ENCODE results near the gene RUSC1.
"Not testable (repeated sequence)": the region's sequence is repeated elsewhere in the genome, so short reads cannot be mapped to it uniquely, and the experiment has no call there.

Gene RUSC1, protein sequence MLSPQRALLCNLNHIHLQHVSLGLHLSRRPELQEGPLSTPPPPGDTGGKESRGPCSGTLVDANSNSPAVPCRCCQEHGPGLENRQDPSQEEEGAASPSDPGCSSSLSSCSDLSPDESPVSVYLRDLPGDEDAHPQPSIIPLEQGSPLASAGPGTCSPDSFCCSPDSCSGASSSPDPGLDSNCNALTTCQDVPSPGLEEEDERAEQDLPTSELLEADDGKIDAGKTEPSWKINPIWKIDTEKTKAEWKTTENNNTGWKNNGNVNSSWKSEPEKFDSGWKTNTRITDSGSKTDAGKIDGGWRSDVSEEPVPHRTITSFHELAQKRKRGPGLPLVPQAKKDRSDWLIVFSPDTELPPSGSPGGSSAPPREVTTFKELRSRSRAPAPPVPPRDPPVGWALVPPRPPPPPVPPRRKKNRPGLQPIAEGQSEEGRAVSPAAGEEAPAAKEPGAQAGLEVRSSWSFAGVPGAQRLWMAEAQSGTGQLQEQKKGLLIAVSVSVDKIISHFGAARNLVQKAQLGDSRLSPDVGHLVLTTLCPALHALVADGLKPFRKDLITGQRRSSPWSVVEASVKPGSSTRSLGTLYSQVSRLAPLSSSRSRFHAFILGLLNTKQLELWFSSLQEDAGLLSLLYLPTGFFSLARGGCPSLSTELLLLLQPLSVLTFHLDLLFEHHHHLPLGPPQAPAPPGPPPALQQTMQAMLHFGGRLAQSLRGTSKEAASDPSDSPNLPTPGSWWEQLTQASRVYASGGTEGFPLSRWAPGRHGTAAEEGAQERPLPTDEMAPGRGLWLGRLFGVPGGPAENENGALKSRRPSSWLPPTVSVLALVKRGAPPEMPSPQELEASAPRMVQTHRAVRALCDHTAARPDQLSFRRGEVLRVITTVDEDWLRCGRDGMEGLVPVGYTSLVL

DNA sequence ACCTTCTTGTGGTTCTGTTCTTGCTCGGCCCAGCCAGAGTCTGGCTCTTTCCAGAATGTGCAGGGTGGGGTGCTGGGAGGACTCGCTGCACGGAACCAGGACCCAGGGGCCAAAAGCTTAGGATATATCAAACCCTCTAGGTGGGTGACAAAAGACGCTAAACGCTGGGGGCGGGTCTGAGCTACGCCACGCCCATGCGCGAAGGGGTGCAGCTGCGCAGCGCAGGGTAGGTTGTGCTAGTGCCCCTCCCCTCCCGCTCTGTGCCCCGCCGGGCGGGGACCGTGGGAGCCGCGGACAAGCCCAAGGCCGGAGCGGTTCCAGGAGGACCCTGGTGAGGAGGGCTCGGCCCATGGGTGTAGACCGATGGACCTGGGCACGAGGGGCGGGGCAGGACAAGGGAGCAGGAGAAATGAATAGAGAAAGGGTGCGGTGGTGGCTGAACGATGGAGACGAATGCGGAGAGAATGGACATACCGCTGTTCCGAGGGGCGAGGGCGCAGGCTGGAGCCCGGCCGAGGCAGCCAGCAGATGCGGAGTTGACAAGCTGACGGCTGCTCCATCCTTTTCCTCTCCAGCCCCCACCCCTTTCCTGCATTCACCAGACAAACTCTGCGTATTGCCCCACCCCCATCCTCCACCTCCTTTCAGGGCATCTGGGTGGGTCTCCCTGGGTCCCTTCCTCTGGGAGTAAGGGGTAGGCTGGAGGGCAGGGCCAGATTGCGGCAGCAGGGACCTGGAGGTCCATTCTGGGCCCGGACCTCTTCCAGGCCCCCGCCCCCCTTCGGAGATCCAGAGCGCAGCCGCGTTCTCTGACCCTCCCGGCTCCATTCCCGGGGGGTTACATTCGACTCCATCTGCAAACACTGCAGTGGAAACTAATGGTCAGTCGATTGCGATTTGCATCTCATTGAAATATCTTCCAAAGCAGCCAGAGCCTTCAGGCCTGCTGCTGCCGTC lies at the start of gene RUSC1:
RUSC1 (plus strand) TSS at position 234 of the 957 bp plus-strand sequence. CDS start 880 bp downstream, outside the sequence.
- DNase-seq = peak; percentile 89

DNA sequence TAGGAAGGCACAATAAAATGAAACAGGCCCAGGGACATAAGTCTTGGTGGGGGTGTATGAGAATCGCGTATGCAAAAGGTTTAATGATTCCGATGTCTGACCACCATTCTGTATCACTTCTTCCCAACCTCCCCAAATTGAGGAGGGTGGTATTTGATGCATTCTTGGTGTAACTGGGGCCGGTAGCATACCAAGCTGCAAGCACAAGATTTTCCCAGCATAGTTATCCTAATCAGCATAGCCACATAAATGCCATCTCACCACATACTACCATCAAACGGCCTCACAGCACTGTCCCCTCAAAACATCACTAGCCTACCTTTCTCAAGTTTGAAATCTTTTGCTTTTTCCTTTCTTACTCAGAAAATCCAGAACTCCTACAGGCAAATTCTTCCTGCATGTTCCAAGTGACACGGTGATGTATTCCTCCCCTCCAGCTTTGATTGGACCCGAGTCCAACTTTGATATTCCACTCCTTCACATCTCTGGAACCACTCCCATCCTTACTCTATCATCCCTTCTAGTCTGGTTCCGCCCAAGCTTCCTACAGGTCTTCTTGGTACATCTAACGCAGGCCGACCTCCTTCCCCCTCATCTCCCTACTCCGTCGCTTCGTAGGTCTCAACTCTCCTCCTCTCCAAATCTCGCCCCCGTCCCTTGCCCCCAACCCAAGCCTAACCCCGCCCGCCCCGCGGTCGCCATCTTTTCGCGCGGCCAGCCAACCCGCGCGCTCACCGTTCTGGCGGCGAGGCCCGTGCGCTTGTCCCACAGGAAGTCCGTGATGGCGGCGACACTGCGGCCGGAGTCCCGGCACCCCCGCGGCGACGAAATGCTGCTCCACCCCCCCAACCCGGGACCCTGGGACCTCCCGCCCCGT lies 48.0 kb upstream of the RUSC1 start:
- no peak for DNase-seq

DNA sequence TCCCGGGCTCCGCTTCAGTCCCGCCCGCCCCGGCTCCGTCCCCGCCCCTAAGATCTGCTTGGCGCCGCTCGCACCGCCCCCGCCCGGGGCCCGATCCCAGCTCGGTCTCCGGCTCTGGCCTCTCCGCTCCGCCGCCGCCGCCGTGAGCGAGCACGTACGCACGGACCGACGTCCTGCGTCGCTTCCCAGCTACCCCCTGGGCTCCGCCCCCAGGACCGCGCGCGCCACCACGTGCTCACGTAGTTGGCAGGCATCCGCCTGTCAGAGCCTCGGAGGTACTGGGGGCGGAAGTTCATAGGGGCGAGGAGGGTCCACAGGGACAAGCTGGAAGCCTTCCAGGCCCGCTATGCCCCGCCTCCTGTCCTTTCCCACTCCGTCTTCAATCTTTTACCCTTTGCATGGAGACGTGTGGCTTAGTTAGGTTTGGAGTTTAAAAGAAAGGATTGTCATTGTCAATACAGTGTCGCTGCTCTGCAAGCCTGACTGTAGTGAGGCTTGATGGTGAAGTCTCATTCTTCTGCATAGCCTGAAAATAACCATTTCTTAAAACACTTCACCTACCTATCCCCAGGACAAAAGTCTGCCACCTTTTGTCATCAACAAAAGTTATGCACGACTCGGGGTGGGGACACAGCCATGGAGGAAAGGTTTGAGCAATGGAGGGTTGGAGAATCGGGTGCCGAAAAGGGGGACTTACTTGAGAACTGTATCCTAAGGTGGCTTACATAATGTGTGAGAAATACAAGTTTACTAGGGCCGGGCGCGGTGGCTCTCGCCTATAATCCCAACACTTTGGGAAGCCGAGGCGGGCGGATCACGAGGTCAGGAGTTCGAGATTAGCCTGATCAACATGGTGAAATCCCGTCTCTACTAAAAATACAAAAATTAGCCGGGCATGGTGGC lies 47.1 kb upstream of the RUSC1 start, which contains the start of gene CLK2:
CLK2 (minus strand) TSS at position 162 of the 903 bp plus-strand sequence. CDS start 2,527 bp downstream, outside the sequence.
- DNase-seq = peak; percentile 97

DNA sequence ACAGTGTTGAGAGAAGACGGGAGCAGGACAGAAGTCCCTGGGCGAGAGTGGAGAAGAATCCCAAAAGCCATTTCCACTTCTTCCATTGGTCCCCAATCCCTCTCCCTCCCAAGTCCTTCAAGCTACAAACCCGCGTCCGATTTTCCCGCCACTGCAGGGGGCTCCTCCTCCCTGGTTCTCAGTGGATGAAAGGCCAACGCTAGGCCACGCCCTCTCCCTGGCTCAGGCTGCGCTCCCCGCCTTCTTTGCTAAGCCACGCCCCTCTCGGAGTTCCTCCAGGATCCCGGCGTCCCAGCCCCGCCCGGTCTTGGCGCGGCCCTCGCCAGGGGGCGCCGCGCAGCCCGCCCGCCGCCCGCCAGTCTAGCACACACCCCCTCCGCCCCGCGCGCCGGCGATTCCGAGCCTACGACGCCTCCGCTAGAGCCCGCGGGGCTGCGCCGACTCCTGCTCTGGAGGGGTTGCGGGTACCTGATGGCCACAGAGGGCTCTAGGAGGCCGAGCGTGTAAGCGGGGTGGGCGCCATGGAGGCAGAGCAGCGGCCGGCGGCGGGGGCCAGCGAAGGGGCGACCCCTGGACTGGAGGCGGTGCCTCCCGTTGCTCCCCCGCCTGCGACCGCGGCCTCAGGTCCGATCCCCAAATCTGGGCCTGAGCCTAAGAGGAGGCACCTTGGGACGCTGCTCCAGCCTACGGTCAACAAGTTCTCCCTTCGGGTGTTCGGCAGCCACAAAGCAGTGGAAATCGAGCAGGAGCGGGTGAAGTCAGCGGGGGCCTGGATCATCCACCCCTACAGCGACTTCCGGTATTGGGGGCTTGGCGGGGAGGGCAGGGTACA lies 43.4 kb upstream of the RUSC1 start, which contains the start of gene HCN3:
HCN3 (plus strand) TSS at position 394 of the 832 bp plus-strand sequence; CDS start at position 522, 128 bp downstream.
- DNase-seq = peak; percentile 98

DNA sequence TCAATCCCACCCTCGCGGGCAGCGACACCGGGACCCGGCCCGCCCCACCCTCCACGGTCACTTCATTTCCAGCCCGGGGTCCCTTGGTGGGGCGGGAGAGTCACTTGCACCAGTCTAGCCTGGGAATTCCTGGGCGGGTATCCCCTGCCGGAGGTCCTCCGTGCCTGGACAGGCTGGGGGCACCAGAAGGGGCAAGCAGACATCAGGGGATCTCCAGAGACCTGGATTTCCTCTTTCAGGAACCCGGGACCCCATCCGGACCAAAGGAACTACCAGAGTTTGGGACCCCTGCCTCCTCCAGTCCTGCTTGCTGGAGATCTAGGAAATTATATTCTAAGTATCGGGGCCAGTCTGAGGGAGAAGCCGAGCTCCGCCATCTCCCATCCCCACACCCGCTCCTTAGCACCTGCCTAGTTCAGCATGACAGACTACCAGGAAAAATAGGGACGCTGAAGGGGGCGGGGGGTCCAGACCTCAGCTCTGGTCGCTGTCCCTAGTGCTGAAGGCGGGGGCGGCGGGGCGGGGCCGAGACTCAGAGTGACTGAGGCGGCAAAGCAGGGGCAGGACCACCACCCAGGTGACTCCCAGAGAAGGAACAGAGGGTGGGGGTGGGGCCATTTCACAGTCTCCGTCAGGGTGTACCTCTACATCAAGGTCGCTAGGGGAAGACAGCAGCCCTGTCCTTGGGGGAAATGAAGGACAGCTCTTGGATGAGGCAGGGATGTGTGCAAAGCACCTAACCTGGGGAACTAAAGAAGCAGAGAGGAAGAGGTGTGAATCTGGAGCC lies 42.6 kb upstream of the RUSC1 start:
- DNase-seq = peak; percentile 74

DNA sequence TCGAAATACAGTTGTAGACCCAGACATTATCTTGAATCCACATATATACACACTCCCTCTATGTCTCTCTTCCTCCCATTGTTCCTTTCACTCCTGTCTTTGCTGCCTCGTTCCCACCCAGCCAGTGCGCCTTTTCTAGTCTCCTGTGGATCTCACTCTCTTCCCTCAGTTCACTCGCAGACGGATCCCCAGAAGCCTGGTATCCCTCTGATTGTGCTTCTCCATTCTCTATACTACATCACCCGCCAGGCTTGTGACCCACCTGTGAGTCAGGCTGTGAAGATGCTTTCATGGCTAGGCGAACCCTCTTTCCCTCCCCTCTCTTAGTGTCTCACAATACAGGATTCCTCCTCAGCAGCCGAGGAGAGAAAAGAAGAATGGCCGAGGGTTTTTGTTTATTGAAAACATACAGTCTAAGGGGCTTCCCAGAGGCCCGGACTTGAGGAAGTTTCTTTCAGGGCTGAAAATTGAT lies 42.0 kb upstream of the RUSC1 start:
- DNase-seq = no peak

DNA sequence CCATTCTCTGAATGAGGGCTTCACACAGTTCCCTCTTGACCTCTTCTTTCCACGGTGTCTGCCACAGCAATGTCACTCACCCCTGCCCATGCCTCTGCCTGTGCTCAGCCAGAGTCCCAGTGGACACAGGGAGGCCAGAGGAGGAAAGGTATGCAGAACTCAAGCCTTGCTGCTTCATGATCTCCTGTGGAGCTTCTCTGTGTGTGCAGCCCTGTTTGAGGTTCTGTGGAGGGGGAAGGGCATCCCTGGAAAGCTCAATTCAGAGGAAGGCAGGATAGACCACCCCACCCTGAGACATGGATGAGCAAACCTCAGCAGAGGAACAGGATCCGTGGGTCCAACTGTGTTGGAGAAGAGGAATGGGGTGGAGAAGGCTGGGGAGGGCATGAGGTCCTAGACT lies 41.4 kb upstream of the RUSC1 start:
- DNase-seq = no peak

DNA sequence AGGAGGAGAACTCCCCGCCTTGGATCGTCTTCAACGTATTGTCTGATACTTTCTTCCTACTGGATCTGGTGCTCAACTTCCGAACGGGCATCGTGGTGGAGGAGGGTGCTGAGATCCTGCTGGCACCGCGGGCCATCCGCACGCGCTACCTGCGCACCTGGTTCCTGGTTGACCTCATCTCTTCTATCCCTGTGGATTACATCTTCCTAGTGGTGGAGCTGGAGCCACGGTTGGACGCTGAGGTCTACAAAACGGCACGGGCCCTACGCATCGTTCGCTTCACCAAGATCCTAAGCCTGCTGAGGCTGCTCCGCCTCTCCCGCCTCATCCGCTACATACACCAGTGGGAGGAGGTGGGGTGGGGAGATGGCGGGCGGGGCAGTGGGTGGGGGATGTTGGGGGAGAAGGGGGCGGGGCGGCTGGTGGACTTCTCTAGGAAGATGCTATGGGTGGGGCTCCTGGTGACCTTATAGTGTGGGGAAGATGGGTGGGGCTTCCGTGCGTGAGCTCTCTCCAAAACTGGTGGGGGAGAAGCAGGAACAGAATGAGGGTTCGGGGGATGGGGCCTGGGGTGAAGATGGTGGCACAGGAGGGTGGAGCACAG lies 38.1 kb upstream of the RUSC1 start:
- DNase-seq = no peak

DNA sequence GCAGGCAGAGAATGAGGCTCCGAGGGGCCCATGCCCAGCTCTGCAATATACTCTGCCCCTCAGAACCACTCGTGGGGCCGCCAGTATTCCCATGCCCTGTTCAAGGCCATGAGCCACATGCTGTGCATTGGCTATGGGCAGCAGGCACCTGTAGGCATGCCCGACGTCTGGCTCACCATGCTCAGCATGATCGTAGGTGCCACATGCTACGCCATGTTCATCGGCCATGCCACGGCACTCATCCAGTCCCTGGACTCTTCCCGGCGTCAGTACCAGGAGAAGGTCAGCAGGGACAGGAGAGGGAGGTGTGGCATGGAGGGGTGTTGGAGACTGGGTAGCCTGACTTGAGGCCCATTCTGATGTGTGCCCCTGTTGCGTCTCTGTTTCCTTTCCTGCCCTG lies 36.2 kb upstream of the RUSC1 start:
- DNase-seq = no peak

DNA sequence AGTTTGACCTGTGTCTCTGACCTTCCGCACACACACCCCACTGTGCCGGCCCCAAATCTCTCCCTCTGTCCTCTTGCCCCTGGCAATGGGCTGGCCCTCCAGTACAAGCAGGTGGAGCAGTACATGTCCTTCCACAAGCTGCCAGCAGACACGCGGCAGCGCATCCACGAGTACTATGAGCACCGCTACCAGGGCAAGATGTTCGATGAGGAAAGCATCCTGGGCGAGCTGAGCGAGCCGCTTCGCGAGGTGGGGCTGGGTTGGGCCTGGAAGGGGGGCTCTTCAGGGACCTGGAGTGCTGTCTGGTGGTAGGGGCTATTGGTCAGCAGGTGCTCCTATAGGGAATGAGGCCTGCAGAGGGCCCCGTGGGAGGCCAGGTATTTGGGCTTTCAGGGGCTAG lies 35.6 kb upstream of the RUSC1 start:
- DNase-seq = no peak

DNA sequence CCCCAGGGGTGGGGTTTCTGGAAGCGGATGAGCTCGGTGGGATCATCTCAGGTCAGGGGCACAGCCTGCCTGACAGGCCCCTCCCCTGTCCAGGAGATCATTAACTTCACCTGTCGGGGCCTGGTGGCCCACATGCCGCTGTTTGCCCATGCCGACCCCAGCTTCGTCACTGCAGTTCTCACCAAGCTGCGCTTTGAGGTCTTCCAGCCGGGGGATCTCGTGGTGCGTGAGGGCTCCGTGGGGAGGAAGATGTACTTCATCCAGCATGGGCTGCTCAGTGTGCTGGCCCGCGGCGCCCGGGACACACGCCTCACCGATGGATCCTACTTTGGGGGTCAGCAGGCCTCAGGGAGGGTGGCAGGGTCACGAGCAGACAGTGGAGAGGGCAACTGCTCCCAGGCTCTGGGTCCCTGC lies 35.1 kb upstream of the RUSC1 start:
- no peak for DNase-seq

DNA sequence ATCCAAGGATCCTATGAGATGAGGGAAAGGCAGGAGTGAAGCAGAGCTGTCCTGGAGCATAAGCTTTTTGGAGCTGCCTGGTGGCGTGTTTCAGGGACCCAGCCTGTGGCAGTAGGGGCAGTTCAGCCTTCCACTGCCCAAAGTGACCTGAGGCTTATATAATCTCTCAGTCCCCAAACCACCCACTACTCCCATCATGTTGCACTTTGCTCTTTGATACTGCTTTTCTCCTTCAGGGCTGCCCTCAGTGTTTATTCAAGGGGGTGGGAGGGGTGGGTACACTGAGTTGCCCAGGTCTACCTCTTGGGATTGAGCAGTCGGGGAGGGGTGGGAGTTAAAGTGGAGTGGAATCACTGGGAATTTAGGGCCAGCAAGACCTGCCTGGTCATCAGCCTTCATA lies 34.1 kb upstream of the RUSC1 start:
- no peak for DNase-seq

DNA sequence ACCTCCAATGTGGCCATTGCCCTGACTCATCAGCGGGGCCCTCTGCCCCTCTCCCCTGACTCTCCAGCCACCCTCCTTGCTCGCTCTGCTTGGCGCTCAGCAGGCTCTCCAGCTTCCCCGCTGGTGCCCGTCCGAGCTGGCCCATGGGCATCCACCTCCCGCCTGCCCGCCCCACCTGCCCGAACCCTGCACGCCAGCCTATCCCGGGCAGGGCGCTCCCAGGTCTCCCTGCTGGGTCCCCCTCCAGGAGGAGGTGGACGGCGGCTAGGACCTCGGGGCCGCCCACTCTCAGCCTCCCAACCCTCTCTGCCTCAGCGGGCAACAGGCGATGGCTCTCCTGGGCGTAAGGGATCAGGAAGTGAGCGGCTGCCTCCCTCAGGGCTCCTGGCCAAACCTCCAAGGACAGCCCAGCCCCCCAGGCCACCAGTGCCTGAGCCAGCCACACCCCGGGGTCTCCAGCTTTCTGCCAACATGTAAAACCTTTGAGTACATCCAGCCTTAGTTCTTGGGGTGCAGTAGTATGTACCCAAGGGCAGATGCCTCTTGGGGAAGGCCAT lies 32.6 kb upstream of the RUSC1 start:
- no peak for DNase-seq

DNA sequence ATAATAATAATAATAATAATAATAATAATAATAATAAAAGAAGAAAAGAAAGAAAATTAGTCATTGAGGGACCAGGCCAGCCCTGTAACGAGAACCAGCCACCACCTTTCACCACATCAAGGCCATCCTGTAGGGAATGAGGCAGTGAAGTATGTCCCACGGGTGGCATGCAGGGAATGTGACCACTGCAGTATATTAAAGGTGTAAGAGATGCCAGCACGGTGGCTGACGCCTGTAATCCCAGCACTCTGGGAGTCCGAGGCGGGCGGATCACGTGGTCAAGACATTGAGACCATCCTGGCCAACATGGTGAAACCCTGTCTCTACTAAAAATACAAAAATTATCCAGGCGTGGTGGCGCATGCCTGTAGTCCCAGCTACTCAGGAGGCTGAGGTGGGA lies 29.7 kb upstream of the RUSC1 start:
- not testable (repeated sequence) for DNase-seq

DNA sequence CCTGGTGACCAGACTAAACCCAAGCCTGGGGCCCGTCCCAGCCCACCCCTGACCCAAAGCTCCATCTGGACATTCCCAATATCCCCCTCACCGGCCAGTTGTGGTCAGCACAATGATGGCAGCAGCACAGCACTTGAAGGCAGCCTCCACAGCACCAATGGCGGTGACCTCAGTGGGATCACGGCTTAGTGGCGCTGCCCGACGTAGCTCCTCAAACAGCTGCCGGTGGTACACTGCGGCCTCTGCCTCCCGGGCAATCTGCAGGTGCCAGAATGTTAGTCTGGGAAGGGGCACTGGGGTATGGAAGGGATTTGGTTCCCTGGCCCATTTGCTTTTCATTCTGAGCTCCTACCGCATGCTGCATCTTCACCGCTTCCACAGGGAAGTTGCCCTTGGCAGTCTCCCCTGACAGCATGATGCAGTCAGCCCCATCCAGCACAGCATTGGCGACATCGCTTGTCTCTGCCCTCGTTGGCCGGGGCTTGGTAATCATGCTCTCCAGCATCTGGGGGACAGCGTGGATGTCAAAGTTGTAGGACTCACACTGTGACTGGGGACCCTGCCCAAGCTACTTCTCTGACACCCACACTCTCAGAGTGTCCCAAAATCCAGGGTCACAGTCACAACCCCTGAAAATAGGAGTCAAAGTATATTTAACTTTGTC lies 27.5 kb upstream of the RUSC1 start:
- DNase-seq = no peak

DNA sequence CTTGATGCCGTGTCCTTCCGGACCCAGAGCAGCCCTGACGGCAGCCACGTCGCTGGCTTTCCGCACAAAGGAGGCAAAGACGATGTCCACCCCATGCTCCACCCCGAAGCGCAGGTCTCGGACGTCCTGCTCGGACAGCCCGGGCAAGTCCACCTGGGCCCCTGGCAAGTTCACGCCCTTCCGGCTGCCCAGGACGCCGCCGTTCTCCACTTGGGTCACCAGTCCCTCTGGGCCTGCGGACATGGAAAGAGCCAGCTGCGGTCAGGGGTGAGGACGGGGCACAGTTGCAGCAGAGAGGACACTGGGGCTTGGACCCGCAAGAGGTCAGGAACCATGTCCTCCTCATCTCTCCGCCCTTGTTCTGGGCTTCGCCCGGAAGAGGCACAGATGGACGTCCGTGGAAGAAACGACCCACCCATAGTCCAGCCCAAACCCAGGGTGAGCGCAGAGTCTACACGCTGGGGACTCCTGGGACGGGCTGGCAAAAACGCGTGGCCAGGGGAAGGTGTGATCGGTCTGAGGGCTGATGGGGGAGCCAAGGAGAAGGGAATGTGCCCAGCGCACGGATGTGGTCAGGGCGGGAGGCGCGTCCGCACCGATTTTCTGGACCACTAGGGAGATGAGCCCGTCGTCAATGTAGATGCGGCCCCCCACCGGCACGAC lies 26.0 kb upstream of the RUSC1 start:
- no peak for DNase-seq

Measured in right hindlimb (tissue), 1 donor.